Left hindlimb (tissue), 1 donor: Measurements from ENCODE around the gene CEP350.
"Not testable (repeated sequence)": the region's sequence is repeated elsewhere in the genome, so short reads cannot be mapped to it uniquely, and the experiment has no call there.

Source experiments
- DNase-seq: peaks from one replicate; pipeline ENCODE4 v3.0.0-alpha.2; 2018

CEP350 gene

GRCh38 chr1:180133193-180133592 is 178.6 kb downstream of the CEP350 start:
- DNase-seq: no peak

DNA sequence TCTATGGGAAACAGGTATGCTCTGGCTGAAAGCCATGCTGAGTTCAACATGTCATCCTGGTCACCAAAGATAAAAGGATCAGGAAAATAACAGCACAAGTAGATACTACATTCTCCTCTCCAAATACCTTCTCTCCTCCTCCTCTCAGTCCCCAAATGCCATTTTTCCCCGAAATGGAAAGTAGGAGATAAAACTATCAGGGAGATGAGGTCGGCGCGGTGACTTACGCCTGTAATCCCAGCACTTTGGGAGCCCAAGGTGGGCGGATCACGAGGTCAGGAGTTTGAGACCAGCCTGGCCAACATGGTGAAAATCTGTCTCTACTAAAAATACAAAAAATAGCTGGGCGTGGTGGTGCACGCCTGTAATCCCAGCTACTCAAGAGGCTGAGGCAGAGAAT is 179.1 kb downstream of the CEP350 start:
- not testable (repeated sequence) for DNase-seq

GRCh38 chr1:180135535-180135934 is 180.9 kb downstream of the CEP350 start:
- DNase-seq: no peak

GRCh38 chr1:180136331-180136967 is 181.8 kb downstream of the CEP350 start:
- no peak for DNase-seq

DNA sequence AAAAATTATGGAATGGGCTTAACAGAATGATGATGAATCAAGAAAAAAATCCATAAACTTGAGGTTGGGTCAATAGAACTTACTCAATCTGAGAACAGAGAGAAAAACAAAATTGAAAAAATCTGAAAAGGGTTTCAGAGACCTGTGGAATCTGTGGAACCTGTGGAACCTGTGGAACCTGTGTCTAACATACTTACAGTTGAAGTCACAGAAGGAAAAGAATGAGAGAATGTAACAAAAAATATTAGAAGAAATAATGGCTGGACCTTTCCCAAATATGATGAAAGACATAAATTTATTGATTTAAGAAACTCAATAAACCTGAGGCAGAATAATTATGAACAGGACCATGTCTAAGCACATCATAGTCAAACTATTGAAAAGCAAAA is 182.4 kb downstream of the CEP350 start:
- DNase-seq: no peak

DNA sequence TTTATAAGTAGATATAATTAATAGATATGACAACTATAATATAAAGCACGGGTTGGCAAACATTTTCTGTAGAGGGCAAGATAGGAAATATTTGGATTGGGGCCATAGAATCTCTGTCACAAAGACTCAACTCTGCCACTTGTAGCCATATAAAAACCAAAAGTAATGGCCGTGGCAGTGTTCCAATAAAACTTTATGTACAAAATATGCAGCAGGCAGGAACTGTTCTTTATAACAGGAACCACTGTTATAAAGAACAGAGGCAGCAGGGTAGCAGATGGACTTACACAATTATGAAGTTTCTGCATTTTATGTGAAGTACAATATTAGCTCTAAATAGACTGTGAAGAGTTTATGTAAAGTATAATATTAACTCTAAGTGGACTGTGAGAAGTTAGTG is 183.2 kb downstream of the CEP350 start:
- no peak for DNase-seq

- DNase-seq: no peak
These were observed 186.8 kb downstream of the CEP350 start for GRCh38 chr1:180141381-180141934.

- no peak for DNase-seq
These were observed 188.7 kb downstream of the CEP350 start for GRCh38 chr1:180143359-180143758.

DNA sequence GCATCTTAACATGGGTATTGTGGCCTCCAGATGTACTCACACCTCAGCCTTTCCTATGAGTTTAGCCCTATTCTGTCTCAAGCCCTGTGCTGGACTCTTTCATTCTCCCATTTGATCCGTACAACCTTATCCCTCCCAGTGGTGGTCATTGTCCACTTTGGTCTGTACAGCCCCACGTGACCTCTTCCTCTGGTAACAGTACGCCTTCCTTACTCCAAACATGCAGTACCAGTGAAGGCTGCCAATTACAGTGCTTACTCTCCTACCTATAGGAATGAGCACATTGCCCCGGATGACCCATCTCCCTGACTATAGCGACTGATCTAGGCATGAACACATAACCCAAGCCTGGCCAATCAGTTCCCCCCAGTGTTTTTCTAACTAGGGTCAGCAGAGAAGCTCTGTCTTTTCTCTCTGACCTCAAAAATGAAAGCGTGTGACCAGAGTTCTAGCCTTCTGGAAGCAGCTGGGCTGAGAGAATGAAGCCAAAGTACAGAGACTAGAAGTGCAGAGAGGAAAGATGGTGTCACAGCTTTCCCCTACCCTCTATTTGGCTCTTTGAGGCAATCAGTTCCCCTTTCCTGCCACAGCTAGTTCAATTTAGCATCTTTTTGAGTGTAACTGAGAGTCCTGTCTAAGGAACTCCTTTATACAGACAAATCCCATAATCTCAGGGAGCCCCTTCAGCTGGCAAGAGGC is 190.2 kb downstream of the CEP350 start:
- DNase-seq: no peak

GRCh38 chr1:180145446-180145845 is 190.8 kb downstream of the CEP350 start:
- DNase-seq: no peak

GRCh38 chr1:180150982-180151381 is 196.4 kb downstream of the CEP350 start:
- DNase-seq: no peak

GRCh38 chr1:180151508-180151907 is 196.9 kb downstream of the CEP350 start:
- DNase-seq: no peak

DNA sequence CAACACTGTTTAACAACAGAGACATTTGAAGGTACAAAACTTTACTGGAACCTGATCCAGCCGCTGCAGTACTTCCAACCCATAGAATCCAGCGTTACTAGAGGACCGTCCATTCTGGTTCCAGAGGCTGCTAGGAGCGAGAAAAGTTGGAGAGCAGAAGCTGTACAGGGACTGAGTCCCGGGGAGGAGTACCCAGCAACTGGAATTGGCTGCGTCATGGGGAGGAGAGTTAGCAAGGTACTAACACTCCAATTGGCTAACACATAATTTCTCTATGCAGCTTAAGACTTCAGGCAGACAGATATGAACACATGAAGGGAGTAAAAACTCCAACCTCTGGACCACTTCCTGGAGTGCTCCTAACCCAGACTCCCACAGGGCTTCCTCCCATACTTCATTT is 198.0 kb downstream of the CEP350 start:
- no peak for DNase-seq

GRCh38 chr1:180153032-180153431 is 198.4 kb downstream of the CEP350 start:
- no peak for DNase-seq

- DNase-seq: no peak
These were observed 199.4 kb downstream of the CEP350 start for GRCh38 chr1:180154003-180154324.

- DNase-seq: peak; percentile 95
These were observed 199.9 kb downstream of the CEP350 start, which contains the start of gene QSOX1 for GRCh38 chr1:180154325-180155181. QSOX1 (plus strand) TSS chr1:180154869; CDS start chr1:180154908, 39 bp downstream.

- DNase-seq: no peak
These were observed 200.6 kb downstream of the CEP350 start for GRCh38 chr1:180155182-180155682.

- no peak for DNase-seq
These were observed 201.6 kb downstream of the CEP350 start for GRCh38 chr1:180156201-180156600.

- DNase-seq: no peak
These were observed 202.1 kb downstream of the CEP350 start for GRCh38 chr1:180156631-180157091.

DNA sequence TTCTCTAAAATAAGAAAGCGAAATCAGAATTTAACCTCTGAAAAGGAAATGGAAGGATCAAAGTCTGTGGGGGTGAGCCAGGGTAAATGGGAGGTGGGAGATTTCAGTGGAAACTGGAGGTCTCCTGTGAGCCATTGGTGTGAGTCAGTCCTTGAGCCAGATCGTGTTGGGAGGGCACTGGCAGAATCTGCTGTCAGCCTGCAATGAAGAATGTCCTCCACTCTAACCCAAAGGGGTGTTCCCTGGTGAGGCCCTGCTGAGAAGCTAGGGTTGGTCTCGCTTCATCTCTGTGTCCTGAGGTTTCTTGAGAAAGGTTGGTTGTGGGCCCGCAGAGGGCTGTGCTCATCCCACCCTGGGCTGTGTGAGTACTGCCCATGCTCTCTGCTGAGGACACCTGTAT is 202.5 kb downstream of the CEP350 start:
- no peak for DNase-seq

DNA sequence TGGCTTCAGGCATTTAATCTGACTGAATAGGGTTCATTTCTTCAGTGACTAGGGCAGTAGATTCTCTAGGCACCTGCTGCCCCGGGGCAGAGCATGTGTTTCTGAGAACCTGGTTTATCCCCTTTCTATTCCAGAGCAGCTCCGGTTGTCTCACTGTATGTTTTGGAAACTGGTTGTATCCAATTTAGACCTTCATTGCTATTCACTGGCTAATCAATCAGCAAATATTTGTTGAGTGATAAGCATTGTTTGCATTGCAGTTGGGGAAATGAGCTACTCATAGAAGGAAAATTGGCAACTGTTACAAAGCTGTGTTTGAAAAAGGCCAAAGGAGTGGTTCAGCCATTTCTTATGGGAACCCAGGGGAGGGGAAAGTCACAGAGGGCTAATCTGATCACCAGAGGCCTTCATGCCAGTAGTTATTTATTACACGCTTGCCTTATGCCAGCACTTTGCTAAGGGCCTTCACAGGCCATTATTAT is 203.0 kb downstream of the CEP350 start:
- DNase-seq: no peak

- no peak for DNase-seq
These were observed 203.8 kb downstream of the CEP350 start for GRCh38 chr1:180158149-180159147.
